Transverse colon (tissue), 4 donors: ENCODE measurements around the gene CENPK. TPM values are rescaled to one million over a fixed set of nuclear protein-coding genes. Genes with fewer than 3 reads are reported as not detected.

ENCODE experiments used
- DNase-seq: peaks from one replicate; pipeline ENCODE4 v3.0.0-alpha.2; 2019
- H3K27ac ChIP-seq, 4 donors: fragments of 200-600 bp; sonication (generic); 2 replicates each; pipeline ENCODE4 v1.5.1; 2016 to 2018; ENCODE audit warnings: inconsistent platforms in 4 of 4
- H3K27me3 ChIP-seq: fragments of 200-600 bp; sonication (generic); 2 replicates; pipeline ENCODE4 v1.5.1; 2017; ENCODE audit warnings: inconsistent platforms
- H3K36me3 ChIP-seq, 4 donors: fragments of 200-600 bp; sonication (generic); 2 replicates each; pipeline ENCODE4 v1.5.1; 2017 to 2019; ENCODE audit warnings: inconsistent platforms in 4 of 4
- H3K4me1 ChIP-seq, 4 donors: fragments of 200-600 bp; sonication (generic); 2 replicates each; pipeline ENCODE4 v1.5.1; 2017 to 2020; ENCODE audit warnings: inconsistent platforms in 4 of 4
- H3K4me3 ChIP-seq, 4 donors: fragments of 200-600 bp; sonication (generic); 1 replicate in 1 of 4; 2 replicates in 3 of 4; pipeline versions ENCODE4 v1.5.1 to v1.6.1; 2017 to 2019; ENCODE audit warnings: inconsistent platforms in 4 of 4
- H3K9me3 ChIP-seq, 2 donors: fragments of 200-600 bp; sonication (generic); 2 replicates each; pipeline ENCODE4 v1.5.1; 2017 to 2019; ENCODE audit warnings: inconsistent platforms in 2 of 2
- CTCF ChIP-seq, 5 experiments: fragments of 200-600 bp in 3 of 5; fragments of 450-650 bp in 2 of 5; sonication (generic) in 3 of 5; IDR thresholded peaks; 1 replicate in 2 of 5; 2 replicates in 3 of 5; pipeline ENCODE4 v1.5.1; 2016 to 2017; ENCODE audit warnings: antibody characterized with exemption in 5 of 5, inconsistent platforms in 3 of 5, mild to moderate bottlenecking in 2 of 5, moderate library complexity in 1 of 5
- EP300 ChIP-seq: sonication (generic); formaldehyde crosslinking; IDR thresholded peaks from one replicate; pipeline ENCODE4 v1.6.1; 2017; ENCODE audit warnings: antibody characterized with exemption, low read depth
- POLR2A ChIP-seq: fragments of 450-650 bp; IDR thresholded peaks from one replicate; pipeline ENCODE4 v1.6.1; 2016; ENCODE audit warnings: antibody characterized with exemption, mild to moderate bottlenecking, moderate library complexity
- POLR2AphosphoS5 ChIP-seq, 3 donors: sonication (generic); formaldehyde crosslinking; IDR thresholded peaks; one replicate each; pipeline ENCODE4 v1.6.1; 2016; ENCODE audit warnings: antibody characterized with exemption in 3 of 3
- WGBS, 2 donors: methylation state at CpG; one replicate each; pipeline ENCODE4 v1.1.5; 2018; ENCODE audit warnings: low coverage in 1 of 2; 5-methylcytosine and 5-hydroxymethylcytosine counted together
- in situ Hi-C, 4 donors: fragments of 200-750 bp; cut with MboI; loops; one replicate each; pipeline versions ENCODE4 v1.15.0 to v1.15.1; 2017; ENCODE audit warnings: low sequenced_read_pairs in 3 of 4, low pct_ligation_motif_present in 1 of 4, low pct_unique_long_range_greater_than_20kb in 1 of 4
- intact Hi-C: fragments of 100-400 bp; cut with DNase I; formaldehyde crosslinking; loops from one replicate; pipeline ENCODE4 v1.15.1; 2023; ENCODE audit warnings: low total_unique reads
- total RNA-seq, 4 donors: library from RNA; depleted of rRNA; stranded (reverse); fragments of >200 nt; gene quantifications; one replicate each; pipeline ENCODE4 v1.1.0, GENCODE V29; 2016

The CENPK gene
- total RNA-seq, 4 donors from 2014 or later, result 2.0 to 7.6 (median 5.2) TPM; not detected in 1

- no peak overlapping the region for H3K4me3 ChIP-seq
Observed at GRCh38 chr5:65548281-65548680, 14.7 kb downstream of the CENPK start.

GRCh38 chr5:65546141-65546540 lies 16.8 kb downstream of the CENPK start:
- intact Hi-C loops (no loop called here), in situ Hi-C loops (no loop called here)
- no peak for DNase-seq
- H3K4me1 ChIP-seq, result no peaks in the 10 kb centered on the region
- no peak overlapping the region for H3K27ac ChIP-seq
- 92 to 100% methylated on average over 5 of the region's 5 CpGs for WGBS, 2 donors
- H3K9me3 ChIP-seq, result no peaks in the 10 kb centered on the region
- no peaks in the 10 kb centered on the region for H3K27me3 ChIP-seq
- TF ChIP-seq POLR2A, result no peak
- no peak for TF ChIP-seq CTCF (IDR thresholded peaks at IDR 0.05)
- TF ChIP-seq POLR2AphosphoS5 (IDR thresholded peaks at IDR 0.05), result no peak
- no peaks in the 10 kb centered on the region for H3K36me3 ChIP-seq
- H3K4me3 ChIP-seq, result no peak overlapping the region

More at GRCh38 chr5:65548281-65548680, 14.7 kb downstream of the CENPK start:
- Histone ChIP-seq H3K27me3 (no peaks in the 10 kb centered on the region), H3K36me3 (no peaks in the 10 kb centered on the region), H3K9me3 (no peaks in the 10 kb centered on the region), H3K27ac (no peak overlapping the region), H3K4me1 (no peaks in the 10 kb centered on the region)
- no peak for DNase-seq
- WGBS, 2 donors, result 87 to 90% methylated on average over 7 of the region's 7 CpGs
- TF ChIP-seq CTCF (IDR thresholded peaks at IDR 0.05), result no peak
- TF ChIP-seq EP300, result no peak
- no peak for TF ChIP-seq POLR2A
- TF ChIP-seq POLR2AphosphoS5 (IDR thresholded peaks at IDR 0.05), result no peak
- intact Hi-C loops, result no loop called here
- in situ Hi-C loops, result no loop called here

- Histone ChIP-seq H3K27ac (no peak overlapping the region), H3K36me3 (no peaks in the 10 kb centered on the region), H3K4me1 (no peaks in the 10 kb centered on the region), H3K9me3 (no peaks in the 10 kb centered on the region), H3K27me3 (no peaks in the 10 kb centered on the region), H3K4me3 (no peak overlapping the region)
- DNase-seq, result no peak
- in situ Hi-C loops, result no loop called here
- 99 to 100% methylated on average over 4 of the region's 4 CpGs for WGBS, 2 donors
- intact Hi-C loops, result no loop called here
- TF ChIP-seq POLR2AphosphoS5 (IDR thresholded peaks at IDR 0.05), result no peak
Observed at GRCh38 chr5:65544473-65544872, 18.5 kb downstream of the CENPK start.

GRCh38 chr5:65539827-65540226 lies 23.1 kb downstream of the CENPK start:
- Histone ChIP-seq H3K36me3 (no peaks in the 10 kb centered on the region), H3K9me3 (no peaks in the 10 kb centered on the region), H3K4me3 (no peak overlapping the region), H3K27ac (no peak overlapping the region), H3K27me3 (no peaks in the 10 kb centered on the region), H3K4me1 (no peaks in the 10 kb centered on the region)
- DNase-seq, result no peak
- no peak for TF ChIP-seq CTCF (IDR thresholded peaks at IDR 0.05)
- TF ChIP-seq POLR2AphosphoS5 (IDR thresholded peaks at IDR 0.05), result no peak
- TF ChIP-seq EP300, result no peak
- no peak for TF ChIP-seq POLR2A
- intact Hi-C loops (no loop called here), in situ Hi-C loops (no loop called here)

- in situ Hi-C loops, result no loop called here
Observed at GRCh38 chr5:65535529-65535987, 27.4 kb downstream of the CENPK start.

More at GRCh38 chr5:65535529-65535987, 27.4 kb downstream of the CENPK start:
- Histone ChIP-seq H3K4me1 (no peaks in the 10 kb centered on the region), H3K9me3 (no peaks in the 10 kb centered on the region), H3K27me3 (no peaks in the 10 kb centered on the region), H3K36me3 (no peaks in the 10 kb centered on the region), H3K4me3 (no peak overlapping the region), H3K27ac (peak overlapping the region in 3 of 4 donors; percentile 4 to 52 (median 38))
- intact Hi-C loops, result no loop called here
- TF ChIP-seq POLR2AphosphoS5 (IDR thresholded peaks at IDR 0.05), result peak in 1 of 3 donors; percentile 8
- no peak for TF ChIP-seq CTCF (IDR thresholded peaks at IDR 0.05)
- DNase-seq, result no peak
- 73 to 80% methylated on average over 3 to 6 of the region's 6 CpGs for WGBS, 2 donors
